Right lobe of liver (tissue), 4 donors: ENCODE measurements around the gene TRPV2.

ENCODE experiments used
- POLR2A ChIP-seq: fragments of 450-650 bp; IDR thresholded peaks from one replicate; pipeline ENCODE4 v1.6.1; 2017; ENCODE audit warnings: antibody characterized with exemption, mild to moderate bottlenecking
- TF ChIP-seq, protein P1 (sequence below), 4 donors: fragments of 200-600 bp in 3 of 4; fragments of 450-650 bp in 1 of 4; IDR thresholded peaks; one replicate each; pipeline versions ENCODE4 v1.5.1 to v1.8.0; 2016 to 2022; ENCODE audit warnings: antibody characterized with exemption in 4 of 4, mild to moderate bottlenecking in 2 of 4
- donor health status: DM: no; HTN: no; CAD: no.
- donor health status: DM: no; HTN: no; CAD: no.
- donor health status: DM: no; HTN: yes; CAD: no.

DNA sequence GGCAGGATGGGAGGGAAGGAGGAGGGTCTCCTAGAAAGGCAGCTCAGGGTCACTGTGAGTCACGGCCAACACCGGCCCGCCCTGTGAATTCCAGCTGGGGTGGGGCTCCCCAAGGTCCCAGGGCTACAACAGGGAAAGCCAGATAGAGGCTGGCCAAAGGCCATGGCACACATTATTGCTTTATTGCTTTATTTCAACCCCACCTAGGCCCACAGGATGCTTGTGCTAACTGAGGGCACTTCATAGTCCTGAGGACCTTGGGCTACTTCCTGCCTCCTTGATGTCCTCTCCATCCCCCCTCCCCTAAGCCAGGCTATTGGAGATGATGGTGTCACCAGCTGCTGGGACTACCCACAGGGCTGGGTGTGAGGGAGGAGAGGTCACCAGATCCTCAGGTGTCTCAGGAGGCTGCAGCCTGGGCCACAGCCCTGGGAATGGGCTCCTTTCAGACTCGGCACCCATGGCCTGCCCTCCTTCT is 50.5 kb downstream of the TRPV2 start:
- TF ChIP-seq, protein P1, sequence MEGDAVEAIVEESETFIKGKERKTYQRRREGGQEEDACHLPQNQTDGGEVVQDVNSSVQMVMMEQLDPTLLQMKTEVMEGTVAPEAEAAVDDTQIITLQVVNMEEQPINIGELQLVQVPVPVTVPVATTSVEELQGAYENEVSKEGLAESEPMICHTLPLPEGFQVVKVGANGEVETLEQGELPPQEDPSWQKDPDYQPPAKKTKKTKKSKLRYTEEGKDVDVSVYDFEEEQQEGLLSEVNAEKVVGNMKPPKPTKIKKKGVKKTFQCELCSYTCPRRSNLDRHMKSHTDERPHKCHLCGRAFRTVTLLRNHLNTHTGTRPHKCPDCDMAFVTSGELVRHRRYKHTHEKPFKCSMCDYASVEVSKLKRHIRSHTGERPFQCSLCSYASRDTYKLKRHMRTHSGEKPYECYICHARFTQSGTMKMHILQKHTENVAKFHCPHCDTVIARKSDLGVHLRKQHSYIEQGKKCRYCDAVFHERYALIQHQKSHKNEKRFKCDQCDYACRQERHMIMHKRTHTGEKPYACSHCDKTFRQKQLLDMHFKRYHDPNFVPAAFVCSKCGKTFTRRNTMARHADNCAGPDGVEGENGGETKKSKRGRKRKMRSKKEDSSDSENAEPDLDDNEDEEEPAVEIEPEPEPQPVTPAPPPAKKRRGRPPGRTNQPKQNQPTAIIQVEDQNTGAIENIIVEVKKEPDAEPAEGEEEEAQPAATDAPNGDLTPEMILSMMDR (IDR thresholded peaks at IDR 0.05), result no peak
- no peak for TF ChIP-seq POLR2A
